H1 (cell line): ENCODE data around the gene LLGL2. TPM values are rescaled to one million over a fixed set of nuclear protein-coding genes. Genes with fewer than 3 reads are reported as not detected.
A peak's percentile ranks its signal among the peaks of the same experiment; 100 is the strongest.

Experiments used
- CTCF ChIA-PET: fragments of 300-600 bp; sonication (Branson Sonifier 250); formaldehyde crosslinking; loops from one replicate; lab custom pipeline; 2021; ENCODE audit not compliant: partially characterized antibody; lab: Charles Lee
- POLR2A ChIA-PET: fragments of 300-600 bp; sonication (Branson Sonifier 250); formaldehyde crosslinking; loops from one replicate; lab custom pipeline; 2021; ENCODE audit warnings: inconsistent platforms; ENCODE audit not compliant: partially characterized antibody; lab: Charles Lee
- DNase-seq, 2 experiments: peaks; one replicate each; pipeline versions ENCODE4 v3.0.0 to v3.0.0-alpha.2; 2010 to 2022; ENCODE audit warnings: low spot score in 2 of 2, low read depth in 1 of 2, mixed read lengths in 1 of 2
- FAIRE-seq: peaks from 2 replicates; lab custom pipeline; 2011; peaks lifted over from hg19 to GRCh38; lab: Jason Lieb, UNC
- H2AFZ ChIP-seq: 2 replicates; pipeline ENCODE4 v1.8.1; 2012; ENCODE audit warnings: low read length, inconsistent platforms
- H2AK5ac ChIP-seq: 2 replicates; pipeline ENCODE4 v1.6.1; 2013; ENCODE audit warnings: low read depth, low read length
- H2BK120ac ChIP-seq: replicated peaks from 2 replicates; pipeline ENCODE3; 2013; ENCODE audit warnings: low read depth, low read length, inconsistent platforms
- H2BK12ac ChIP-seq: 2 replicates; pipeline ENCODE4 v1.6.1; 2013; ENCODE audit warnings: low read depth, low read length
- H2BK15ac ChIP-seq: 2 replicates; pipeline ENCODE4 v1.6.1; 2013; ENCODE audit warnings: low read length
- H2BK20ac ChIP-seq: 2 replicates; pipeline ENCODE4 v1.6.1; 2013; ENCODE audit warnings: low read length
- H2BK5ac ChIP-seq: 2 replicates; pipeline ENCODE4 v1.6.1; 2013; ENCODE audit warnings: low read depth, low read length
- H3K14ac ChIP-seq: 2 replicates; pipeline ENCODE4 v1.6.1; 2013; ENCODE audit warnings: inconsistent platforms; ENCODE audit not compliant: insufficient read length
- H3K18ac ChIP-seq: 2 replicates; pipeline ENCODE4 v1.6.1; 2013; ENCODE audit warnings: low read length; ENCODE audit errors: extremely low read depth
- H3K23ac ChIP-seq: 2 replicates; pipeline ENCODE4 v1.6.1; 2013; ENCODE audit warnings: inconsistent platforms; ENCODE audit not compliant: insufficient read length
- H3K23me2 ChIP-seq: 2 replicates; pipeline ENCODE4 v1.6.1; 2013; ENCODE audit warnings: low read depth, low read length
- H3K27ac ChIP-seq: 2 replicates; pipeline ENCODE4 v1.6.1; 2011; ENCODE audit warnings: low read depth, low read length, inconsistent platforms
- H3K27me3 ChIP-seq, 4 experiments: replicated peaks in 1 of 4; 1 replicate in 1 of 4; 2 replicates in 3 of 4; pipeline versions ENCODE4 v1.6.1 to v1.8.1; 2011 to 2013; ENCODE audit warnings: low read length in 3 of 4, mild to moderate bottlenecking in 3 of 4, inconsistent platforms in 2 of 4, mixed read lengths in 2 of 4, moderate library complexity in 1 of 4; ENCODE audit not compliant: control insufficient read depth in 3 of 4, insufficient read depth in 3 of 4; ENCODE audit errors: extremely low read depth in 1 of 4
- H3K36me3 ChIP-seq, 4 experiments: 2 replicates each; pipeline versions ENCODE4 v1.6.1 to v1.8.1; 2011 to 2013; ENCODE audit warnings: mild to moderate bottlenecking in 4 of 4, low read length in 3 of 4, moderate library complexity in 2 of 4, control low read depth in 1 of 4, inconsistent platforms in 1 of 4; ENCODE audit not compliant: insufficient read depth in 4 of 4, control insufficient read depth in 2 of 4
- H3K4ac ChIP-seq: replicated peaks from 2 replicates; pipeline ENCODE3; 2013; ENCODE audit warnings: low read length, low read depth, mixed read lengths, inconsistent platforms; ENCODE audit not compliant: insufficient read length
- H3K4me1 ChIP-seq, 4 experiments: replicated peaks in 1 of 4; 1 replicate in 1 of 4; 2 replicates in 3 of 4; pipeline versions ENCODE4 v1.6.1 to v1.8.1; 2011 to 2013; ENCODE audit warnings: low read length in 3 of 4, inconsistent platforms in 2 of 4, mixed read lengths in 1 of 4; ENCODE audit not compliant: insufficient read depth in 4 of 4, control insufficient read depth in 3 of 4
- H3K4me2 ChIP-seq, 2 experiments: 2 replicates each; pipeline versions ENCODE4 v1.6.1 to v1.8.1; 2011 to 2013; ENCODE audit warnings: low read depth in 2 of 2, low read length in 2 of 2, control low read depth in 1 of 2, inconsistent platforms in 1 of 2, mild to moderate bottlenecking in 1 of 2; ENCODE audit not compliant: insufficient read depth in 1 of 2
- H3K4me3 ChIP-seq, 4 experiments: fragments of 200-600, 300-600 bp in 1 of 4; sonication (generic), shearing (Covaris generic), sonication (Bioruptor Twin) in 1 of 4; 2 replicates each; pipeline versions ENCODE4 v1.5.1 to v1.8.1; 2011 to 2016; ENCODE audit warnings: low read length in 4 of 4, low read depth in 3 of 4, control low read depth in 2 of 4, inconsistent platforms in 2 of 4, mild to moderate bottlenecking in 2 of 4, mixed read lengths in 1 of 4, moderate library complexity in 1 of 4; ENCODE audit not compliant: insufficient read depth in 2 of 4; ENCODE audit errors: extremely low read depth in 1 of 4
- H3K56ac ChIP-seq: replicated peaks from 2 replicates; pipeline ENCODE3; 2013; ENCODE audit warnings: low read depth, mild to moderate bottlenecking, mixed read lengths, low read length, inconsistent platforms; ENCODE audit not compliant: insufficient read length
- H3K79me1 ChIP-seq: 2 replicates; pipeline ENCODE4 v1.6.1; 2013; ENCODE audit warnings: low read depth, low read length, control low read depth
- H3K79me2 ChIP-seq, 2 experiments: 2 replicates each; pipeline versions ENCODE4 v1.6.1 to v1.8.1; 2012 to 2013; ENCODE audit warnings: low read length in 2 of 2, mild to moderate bottlenecking in 2 of 2, inconsistent platforms in 1 of 2; ENCODE audit not compliant: insufficient read depth in 2 of 2, control insufficient read depth in 1 of 2
- H3K9ac ChIP-seq, 4 experiments: replicated peaks in 1 of 4; 1 replicate in 1 of 4; 2 replicates in 3 of 4; pipeline versions ENCODE4 v1.6.1 to v1.8.1; 2011 to 2013; ENCODE audit warnings: low read depth in 3 of 4, low read length in 3 of 4, control low read depth in 2 of 4, mild to moderate bottlenecking in 2 of 4, moderate library complexity in 2 of 4, inconsistent platforms in 1 of 4; ENCODE audit errors: extremely low read depth in 1 of 4
- H3K9me3 ChIP-seq, 2 experiments: 2 replicates each; pipeline versions ENCODE4 v1.6.1 to v1.8.1; 2012 to 2013; ENCODE audit warnings: mild to moderate bottlenecking in 2 of 2, moderate library complexity in 2 of 2, control low read depth in 1 of 2, inconsistent platforms in 1 of 2, low read depth in 1 of 2, low read length in 1 of 2, mixed read lengths in 1 of 2; ENCODE audit not compliant: insufficient read depth in 2 of 2
- H4K20me1 ChIP-seq, 2 experiments: replicated peaks in 1 of 2; 2 replicates each; pipeline versions ENCODE3 to v1.8.1; 2011 to 2013; ENCODE audit warnings: inconsistent platforms in 2 of 2, low read length in 2 of 2, mild to moderate bottlenecking in 1 of 2; ENCODE audit not compliant: insufficient read depth in 2 of 2, control insufficient read depth in 1 of 2
- H4K5ac ChIP-seq: 2 replicates; pipeline ENCODE4 v1.6.1; 2013; ENCODE audit warnings: low read length, low read depth, mixed read lengths, inconsistent platforms; ENCODE audit not compliant: insufficient read length
- H4K8ac ChIP-seq: 2 replicates; pipeline ENCODE4 v1.8.0; 2013; ENCODE audit warnings: mild to moderate bottlenecking, moderate library complexity, low read length, inconsistent platforms; ENCODE audit not compliant: insufficient read depth; ENCODE audit errors: extremely low read depth
- H4K91ac ChIP-seq: replicated peaks from 2 replicates; pipeline ENCODE3; 2013; ENCODE audit warnings: low read length, mixed read lengths, inconsistent platforms; ENCODE audit not compliant: insufficient read length
- CHD1 ChIP-seq: IDR thresholded peaks from 2 replicates; pipeline ENCODE4 v1.6.1; 2012; ENCODE audit warnings: low read depth, low read length, improper control_type of control experiment
- CREB1 ChIP-seq: IDR thresholded peaks from 2 replicates; pipeline ENCODE4 v1.6.1; 2012; ENCODE audit warnings: inconsistent platforms
- CTBP2 ChIP-seq: IDR thresholded peaks from 2 replicates; pipeline ENCODE4 v1.7.0; 2011; ENCODE audit warnings: borderline replicate concordance, mild to moderate bottlenecking, moderate library complexity, mixed read lengths, low read length; ENCODE audit not compliant: insufficient read depth, insufficient read length
- FOSL1 ChIP-seq: IDR thresholded peaks from 2 replicates; pipeline ENCODE4 v1.6.1; 2011; ENCODE audit warnings: mild to moderate bottlenecking, low read depth, low read length, moderate library complexity; ENCODE audit not compliant: insufficient read depth
- HDAC2 ChIP-seq, 2 experiments: fragments of 300-600 bp in 1 of 2; sonication (generic) in 1 of 2; IDR thresholded peaks; 2 replicates each; pipeline ENCODE4 v1.6.1; 2011 to 2012; ENCODE audit warnings: low read depth in 2 of 2, low read length in 2 of 2, mild to moderate bottlenecking in 2 of 2, moderate library complexity in 2 of 2, borderline replicate concordance in 1 of 2, inconsistent platforms in 1 of 2
- HDAC6 ChIP-seq: IDR thresholded peaks from one replicate; pipeline ENCODE4 v1.7.1; 2012; ENCODE audit warnings: low read depth, mild to moderate bottlenecking, inconsistent platforms, low read length, moderate library complexity
- JUN ChIP-seq: IDR thresholded peaks from 2 replicates; pipeline ENCODE4 v1.6.1; 2011; ENCODE audit warnings: low read depth, mild to moderate bottlenecking, improper control_type of control experiment, low read length
- KDM1A ChIP-seq: fragments of 200-600, 300-600 bp; sonication (generic); IDR thresholded peaks from 2 replicates; pipeline ENCODE4 v1.7.1; 2016; ENCODE audit warnings: mild to moderate bottlenecking, low read length, borderline replicate concordance
- RNF2 ChIP-seq: fragments of 200-900, 300-1000 bp; sonication (generic); IDR thresholded peaks from 2 replicates; pipeline ENCODE4 v1.7.1; 2016; ENCODE audit warnings: borderline replicate concordance, low read depth, mild to moderate bottlenecking, antibody characterized with exemption, low read length; ENCODE audit not compliant: poor library complexity, severe bottlenecking; ENCODE audit errors: missing control alignments
- SAP30 ChIP-seq: fragments of 300-600 bp; sonication (generic); IDR thresholded peaks from 2 replicates; pipeline ENCODE4 v1.7.1; 2012; ENCODE audit warnings: low read length, moderate library complexity, mild to moderate bottlenecking, inconsistent platforms; ENCODE audit not compliant: insufficient read depth, insufficient replicate concordance
- USF2 ChIP-seq: IDR thresholded peaks from 2 replicates; pipeline ENCODE4 v1.6.1; 2011; ENCODE audit warnings: low read length, improper control_type of control experiment
- YY1 ChIP-seq: IDR thresholded peaks from 2 replicates; pipeline ENCODE4 v1.6.1; 2011; ENCODE audit warnings: low read depth, mild to moderate bottlenecking, low read length
- WGBS, 2 experiments: shearing (Covaris generic) in 1 of 2; methylation state at CpG; one replicate each; pipeline versions ENCODE4 v1.1.6 to v1.1.7; 2013 to 2015; ENCODE audit warnings: low lambda C conversion rate in 2 of 2, mixed read lengths in 2 of 2, inconsistent platforms in 1 of 2, low coverage in 1 of 2, missing lambda C conversion rate in 1 of 2; ENCODE audit not compliant: insufficient replicate concordance in 2 of 2, insufficient coverage in 1 of 2, insufficient read length in 1 of 2; ENCODE audit errors: extremely low coverage in 1 of 2, missing lambda C conversion rate in 1 of 2; 5-methylcytosine and 5-hydroxymethylcytosine counted together
- polyA plus RNA-seq, 7 experiments: library from polyadenylated mRNA; depleted of rRNA in 3 of 7; stranded (reverse) in 5 of 7; unstranded in 2 of 7; fragments of >200 nt in 5 of 7; fragments of 200-250 nt in 2 of 7; gene quantifications; 1 replicate in 5 of 7; 2 replicates in 1 of 7; 4 replicates in 1 of 7; pipeline versions ENCODE4 v1.2.1 to v1.2.3, GENCODE V29; 2011 to 2013; ENCODE audit warnings: missing spikeins in 2 of 7, mixed read lengths in 2 of 7
- total RNA-seq: library from RNA; stranded (reverse); fragmentation: NEBNext Ultra II Directional; extraction: Animal tissue kit (Norgen Biotek cat#: 25700); gene quantifications from 2 replicates; pipeline ENCODE4 v1.2.1, GENCODE V29; 2021

Gene LLGL2
- total and polyA plus RNA-seq, 2 of the 8 experiments (the other 6 are each of a cell fraction or from before 2014, with no cell fraction given) = 64.5 to 77.1 TPM

GRCh38 chr17:75547091-75547490 is 21.6 kb downstream of the LLGL2 start:
- Histone ChIP-seq H3K27me3 (no peaks in the 10 kb centered on the region), H3K4me1 (peaks cover 10 to 25% (median 16%) of the 10 kb centered on the region in 4 experiments), H3K79me1 (no peaks in the 10 kb centered on the region; the same call in 1 of the 2 replicates), H2BK12ac (no peak overlapping the region), H3K56ac (no peak overlapping the region), H3K9me3 (no peaks in the 10 kb centered on the region), H2BK5ac (no peak overlapping the region), H4K5ac (no peak overlapping the region), H3K23me2 (peaks cover 1% of the 10 kb centered on the region; the same call in 1 of the 2 replicates), H4K8ac (no peak overlapping the region), H3K14ac (no peak overlapping the region), H2AFZ (no peak overlapping the region), H4K91ac (no peak overlapping the region), H3K4ac (no peak overlapping the region), H3K36me3 (no peaks in the 10 kb centered on the region), H3K9ac (no peak overlapping the region), H3K27ac (no peak overlapping the region), H2BK15ac (no peak overlapping the region), H3K18ac (no peak overlapping the region), H3K23ac (no peak overlapping the region), H3K79me2 (no peaks in the 10 kb centered on the region), H2BK120ac (no peak overlapping the region), H3K4me3 (no peak overlapping the region), H3K4me2 (no peak overlapping the region), H2AK5ac (peak overlapping the region; percentile 75; the same call in 1 of the 2 replicates), H2BK20ac (no peak overlapping the region), H4K20me1 (peaks cover 0 to 2% of the 10 kb centered on the region in 2 experiments)
- CTCF ChIA-PET = interaction anchor here (1.8 kb wide), 1 partner anchor 9 kb away, joined by 4 read pairs; no protein-coding TSS in a partner anchor
- 92% methylated on average over 9 of the region's 9 CpGs; no CpG with 5 or more reads in 1 of the 2 experiments for WGBS, 2 experiments
- FAIRE-seq (no peak), DNase-seq (no peak)
- POLR2A ChIA-PET = no interaction called here
- TF ChIP-seq SAP30 (no peak), KDM1A (no peak), HDAC2 (IDR thresholded peaks at IDR 0.05; ENCODE audit: borderline replicate concordance in 1 of 2, low read depth in 2 of 2, low read length in 2 of 2) (no peak), CTBP2 (no peak), CREB1 (no peak), JUN (no peak), CHD1 (no peak), HDAC6 (no peak), FOSL1 (no peak), USF2 (no peak), RNF2 (no peak), YY1 (no peak)
